WTC11 (cell line): ENCODE measurements around the gene HYAL1. TPM values are rescaled to one million over a fixed set of nuclear protein-coding genes. Genes with fewer than 3 reads are reported as not detected.

Source experiments
- ATAC-seq: fragments of 200-7000 bp; cut with Tn5 transposase; 2 replicates; pipeline ENCODE4 v1.10.0; 2021; ENCODE audit warnings: mild to moderate bottlenecking, moderate library complexity
- CTCF ChIA-PET: fragments of 300-600 bp; sonication (Branson Sonifier 250); formaldehyde crosslinking; loops from one replicate; lab custom pipeline; 2021; ENCODE audit warnings: antibody characterized with exemption; lab: Charles Lee
- POLR2A ChIA-PET: fragments of 350-600 bp; sonication (Branson Sonifier 250); formaldehyde crosslinking; loops from one replicate; lab custom pipeline; 2021; ENCODE audit warnings: antibody characterized with exemption; lab: Charles Lee
- DNase-seq: peaks from one replicate; pipeline ENCODE4 v3.0.0; 2021; ENCODE audit warnings: low spot score
- H3K27ac Mint-ChIP-seq: 2 replicates; pipeline ENCODE4 v1.8.0; 2021; ENCODE audit warnings: mixed read lengths
- H3K27me3 Mint-ChIP-seq: 2 replicates; pipeline ENCODE4 v1.8.0; 2021; ENCODE audit warnings: low read depth, mild to moderate bottlenecking, moderate library complexity, mixed read lengths
- H3K36me3 Mint-ChIP-seq: 2 replicates; pipeline ENCODE4 v1.8.0; 2021; ENCODE audit warnings: mixed read lengths
- H3K4me1 Mint-ChIP-seq: 2 replicates; pipeline ENCODE4 v1.8.0; 2022; ENCODE audit warnings: mixed read lengths
- H3K4me3 Mint-ChIP-seq: 2 replicates; pipeline ENCODE4 v1.8.0; 2021; ENCODE audit warnings: mild to moderate bottlenecking, moderate library complexity, mixed read lengths
- H3K9me3 Mint-ChIP-seq: 2 replicates; pipeline ENCODE4 v1.8.0; 2021; ENCODE audit warnings: mixed read lengths
- ATF3 ChIP-seq: sonication (generic); formaldehyde crosslinking; conservative IDR thresholded peaks from 2 replicates; pipeline ENCODE4 v1.8.1; 2022; ENCODE audit warnings: mild to moderate bottlenecking, missing genetic modification reagents
- ATF6 ChIP-seq: sonication (generic); formaldehyde crosslinking; IDR thresholded peaks from 2 replicates; pipeline ENCODE4 v1.8.1; 2023; ENCODE audit warnings: mild to moderate bottlenecking, missing genetic modification reagents
- CDX4 ChIP-seq: fragments of 250-450 bp; sonication (Bioruptor Pico); IDR thresholded peaks from 2 replicates; pipeline ENCODE4 v1.9.0; 2021; ENCODE audit warnings: moderate library complexity, mild to moderate bottlenecking, inconsistent platforms, borderline replicate concordance
- CTCF ChIP-seq: fragments of 200-600 bp; IDR thresholded peaks from 2 replicates; pipeline ENCODE4 v1.8.0; 2022; ENCODE audit warnings: antibody characterized with exemption
- FOXP4 ChIP-seq: sonication (generic); formaldehyde crosslinking; IDR thresholded peaks from 2 replicates; pipeline ENCODE4 v1.8.0; 2022; ENCODE audit warnings: mild to moderate bottlenecking, missing genetic modification reagents
- GABPB1 ChIP-seq: sonication (generic); formaldehyde crosslinking; IDR thresholded peaks from 2 replicates; pipeline ENCODE4 v1.8.1; 2023; ENCODE audit warnings: mild to moderate bottlenecking, missing genetic modification reagents
- GTF2I ChIP-seq: fragments of 250-450 bp; sonication (Bioruptor Pico); conservative IDR thresholded peaks from 2 replicates; pipeline ENCODE4 v1.4.0; 2021; ENCODE audit warnings: mild to moderate bottlenecking
- IRF2 ChIP-seq: sonication (generic); formaldehyde crosslinking; IDR thresholded peaks from 2 replicates; pipeline ENCODE4 v1.8.0; 2022; ENCODE audit warnings: low read depth, missing genetic modification reagents, borderline replicate concordance
- KAT7 ChIP-seq: sonication (generic); formaldehyde crosslinking; IDR thresholded peaks from 2 replicates; pipeline ENCODE4 v1.8.1; 2023; ENCODE audit warnings: missing genetic modification reagents, mild to moderate bottlenecking, borderline replicate concordance
- NR1H2 ChIP-seq: sonication (generic); formaldehyde crosslinking; IDR thresholded peaks from 2 replicates; pipeline ENCODE4 v1.9.0; 2021; ENCODE audit warnings: mild to moderate bottlenecking, moderate library complexity, missing genetic modification reagents
- NR3C1 ChIP-seq: sonication (generic); formaldehyde crosslinking; conservative IDR thresholded peaks from 2 replicates; pipeline ENCODE4 v1.8.1; 2023; ENCODE audit warnings: low read depth, mild to moderate bottlenecking, missing genetic modification reagents
- PRDM15 ChIP-seq: sonication (generic); formaldehyde crosslinking; IDR thresholded peaks from 2 replicates; pipeline ENCODE4 v1.8.0; 2022; ENCODE audit warnings: missing genetic modification reagents
- RORB ChIP-seq: fragments of 250-450 bp; sonication (Bioruptor Pico); IDR thresholded peaks from 2 replicates; pipeline ENCODE4 v1.9.0; 2021; ENCODE audit warnings: mild to moderate bottlenecking
- SMAD3 ChIP-seq: sonication (generic); formaldehyde crosslinking; IDR thresholded peaks from 2 replicates; pipeline ENCODE4 v1.8.0; 2022; ENCODE audit warnings: missing genetic modification reagents, mild to moderate bottlenecking, borderline replicate concordance
- TCF7 ChIP-seq: sonication (generic); formaldehyde crosslinking; IDR thresholded peaks from 2 replicates; pipeline ENCODE4 v1.8.0; 2022; ENCODE audit warnings: mild to moderate bottlenecking, low read depth, missing genetic modification reagents, moderate library complexity
- TEAD1 ChIP-seq: sonication (generic); formaldehyde crosslinking; IDR thresholded peaks from 2 replicates; pipeline ENCODE4 v1.8.0; 2022; ENCODE audit warnings: mild to moderate bottlenecking, missing genetic modification reagents
- ZBTB21 ChIP-seq: sonication (generic); formaldehyde crosslinking; IDR thresholded peaks from 2 replicates; pipeline ENCODE4 v1.8.1; 2023; ENCODE audit warnings: mild to moderate bottlenecking, missing genetic modification reagents, borderline replicate concordance
- ZMAT4 ChIP-seq: fragments of 250-450 bp; sonication (Bioruptor Pico); IDR thresholded peaks from 2 replicates; pipeline ENCODE4 v1.9.0; 2021; ENCODE audit warnings: mild to moderate bottlenecking
- ZNF121 ChIP-seq: sonication (generic); formaldehyde crosslinking; IDR thresholded peaks from 2 replicates; pipeline ENCODE4 v1.8.0; 2023; ENCODE audit warnings: missing genetic modification reagents
- ZNF219 ChIP-seq: sonication (generic); formaldehyde crosslinking; IDR thresholded peaks from 2 replicates; pipeline ENCODE4 v1.8.0; 2023; ENCODE audit warnings: missing genetic modification reagents, mild to moderate bottlenecking, borderline replicate concordance
- total RNA-seq: library from RNA; stranded (reverse); gene quantifications from 3 replicates; pipeline ENCODE4 v1.2.3, GENCODE V29; 2021

The HYAL1 gene
- total RNA-seq, 1 experiment from 2014 or later: 3.4 TPM

- CTCF ChIA-PET: interaction anchor here (0.6 kb wide), 1 partner anchor 23 kb away, joined by 3 read pairs; no protein-coding TSS in a partner anchor
Measured at GRCh38 chr3:50286322-50287227, 16.8 kb downstream of the HYAL1 start.

More at GRCh38 chr3:50286322-50287227, 16.8 kb downstream of the HYAL1 start:
- Mint-ChIP-seq H3K36me3 (peaks cover 21% of the 10 kb centered on the region), H3K4me1 (peaks cover 5% of the 10 kb centered on the region), H3K4me3 (no peak overlapping the region), H3K9me3 (no peaks in the 10 kb centered on the region), H3K27ac (no peak overlapping the region), H3K27me3 (no peaks in the 10 kb centered on the region; the same call in 1 of the 2 replicates)
- ATAC-seq (no peak), DNase-seq (no peak)
- POLR2A ChIA-PET: no interaction called here
- TF ChIP-seq ATF3 (CRISPR knock-in tag) (no peak), TEAD1 (CRISPR knock-in tag) (no peak), GTF2I (no peak), ZNF219 (CRISPR knock-in tag) (no peak), FOXP4 (CRISPR knock-in tag) (no peak), ZMAT4 (CRISPR knock-in tag) (no peak), ATF6 (CRISPR knock-in tag) (no peak), RORB (no peak), KAT7 (CRISPR knock-in tag) (no peak), ZNF121 (CRISPR knock-in tag) (no peak), NR3C1 (no peak), IRF2 (no peak), CTCF (no peak), ZBTB21 (no peak), PRDM15 (CRISPR knock-in tag) (no peak), NR1H2 (no peak), TCF7 (CRISPR knock-in tag) (no peak), GABPB1 (CRISPR knock-in tag) (no peak), SMAD3 (no peak), CDX4 (CRISPR knock-in tag) (no peak)
